ENCODE results near the gene MXD4.

MXD4 gene

GRCh38 chr4:2263926-2264321 is 2.0 kb upstream of the MXD4 start:
- no peak for DNase-seq (ENCODE audit: low read depth, low spot score)

- no peak for DNase-seq (ENCODE audit: low read depth, low spot score)
These were observed 988 bp upstream of the MXD4 start for GRCh38 chr4:2262944-2263250.

- DNase-seq (ENCODE audit: low read depth, low spot score) = peak; percentile 95
These were observed 435 bp upstream of the MXD4 start for GRCh38 chr4:2262145-2262943.

- no peak for DNase-seq (ENCODE audit: low read depth, low spot score)
These were observed 628 bp downstream of the MXD4 start for GRCh38 chr4:2261110-2261852.

- DNase-seq (ENCODE audit: low read depth, low spot score) = no peak
These were observed 1.4 kb downstream of the MXD4 start for GRCh38 chr4:2260344-2261109.

GRCh38 chr4:2259541-2260343 is 2.2 kb downstream of the MXD4 start:
- no peak for DNase-seq (ENCODE audit: low read depth, low spot score)

- DNase-seq (ENCODE audit: low read depth, low spot score) = no peak
These were observed 2.8 kb downstream of the MXD4 start for GRCh38 chr4:2259036-2259540.

- DNase-seq (ENCODE audit: low read depth, low spot score) = no peak
These were observed 3.5 kb downstream of the MXD4 start for GRCh38 chr4:2258091-2259035.

- no peak for DNase-seq (ENCODE audit: low read depth, low spot score)
These were observed 4.4 kb downstream of the MXD4 start for GRCh38 chr4:2257361-2258081.

GRCh38 chr4:2256781-2257191 is 5.1 kb downstream of the MXD4 start:
- no peak for DNase-seq (ENCODE audit: low read depth, low spot score)

GRCh38 chr4:2256156-2256731 is 5.7 kb downstream of the MXD4 start:
- no peak for DNase-seq (ENCODE audit: low read depth, low spot score)

GRCh38 chr4:2255501-2256155 is 6.3 kb downstream of the MXD4 start:
- DNase-seq (ENCODE audit: low read depth, low spot score) = no peak

GRCh38 chr4:2254665-2255500 is 7.0 kb downstream of the MXD4 start:
- no peak for DNase-seq (ENCODE audit: low read depth, low spot score)

- DNase-seq (ENCODE audit: low read depth, low spot score) = no peak
These were observed 8.5 kb downstream of the MXD4 start for GRCh38 chr4:2253160-2254084.

GRCh38 chr4:2252530-2253091 is 9.3 kb downstream of the MXD4 start:
- no peak for DNase-seq (ENCODE audit: low read depth, low spot score)

- DNase-seq (ENCODE audit: low read depth, low spot score) = no peak
These were observed 9.9 kb downstream of the MXD4 start for GRCh38 chr4:2251795-2252529.
